Breast epithelium (tissue), 4 donors: ENCODE data around the gene LILRA5. TPM values are rescaled to one million over a fixed set of nuclear protein-coding genes. Genes with fewer than 3 reads are reported as not detected.

ENCODE experiments used
- DNase-seq, 2 donors: peaks; one replicate each; pipeline ENCODE4 v3.0.0-alpha.2; 2019; ENCODE audit warnings: low spot score in 2 of 2
- H3K27ac ChIP-seq, 2 donors: fragments of 200-600 bp; sonication (generic) in 1 of 2; one replicate each; pipeline ENCODE4 v1.5.1; 2016 to 2019; ENCODE audit warnings: mild to moderate bottlenecking in 1 of 2
- H3K27me3 ChIP-seq, 2 donors: fragments of 200-600 bp; sonication (generic) in 1 of 2; one replicate each; pipeline versions ENCODE4 v1.5.1 to v1.6.0; 2017 to 2019; ENCODE audit warnings: control low read depth in 1 of 2, mild to moderate bottlenecking in 1 of 2
- H3K36me3 ChIP-seq: fragments of 200-600 bp; one replicate; pipeline ENCODE4 v1.5.1; 2019
- H3K4me1 ChIP-seq, 2 donors: fragments of 200-600 bp; sonication (generic); one replicate each; pipeline ENCODE4 v1.5.1; 2016 to 2019; ENCODE audit warnings: control low read depth in 1 of 2
- H3K4me3 ChIP-seq, 3 donors: fragments of 200-600 bp; sonication (generic); 1 replicate in 2 of 3; 2 replicates in 1 of 3; pipeline ENCODE4 v1.5.1; 2016 to 2019; ENCODE audit warnings: mild to moderate bottlenecking in 3 of 3, moderate library complexity in 2 of 3
- H3K9me3 ChIP-seq, 2 donors: fragments of 200-600 bp; sonication (generic) in 1 of 2; one replicate each; pipeline ENCODE4 v1.5.1; 2016 to 2019; ENCODE audit warnings: control low read depth in 1 of 2
- POLR2A ChIP-seq: fragments of 450-650 bp; IDR thresholded peaks from one replicate; pipeline ENCODE4 v1.6.1; 2016; ENCODE audit warnings: antibody characterized with exemption, mild to moderate bottlenecking, moderate library complexity
- POLR2AphosphoS5 ChIP-seq, 3 donors: sonication (generic); formaldehyde crosslinking; IDR thresholded peaks; one replicate each; pipeline ENCODE4 v1.6.1; 2017; ENCODE audit warnings: antibody characterized with exemption in 3 of 3
- intact Hi-C: fragments of 100-400 bp; cut with DNase I; formaldehyde crosslinking; loops from one replicate; pipeline ENCODE4 v1.15.1; 2023; ENCODE audit warnings: low total_unique reads
- total RNA-seq, 3 donors: library from RNA; depleted of rRNA; stranded (reverse); fragments of >200 nt; gene quantifications; one replicate each; pipeline ENCODE4 v1.1.0, GENCODE V29; 2016
- TF ChIP-seq, protein P1 (sequence below), 3 donors: fragments of 450-650 bp; IDR thresholded peaks; one replicate each; pipeline ENCODE4 v1.5.1; 2016 to 2017; ENCODE audit warnings: antibody characterized with exemption in 3 of 3, mild to moderate bottlenecking in 3 of 3, moderate library complexity in 3 of 3

Gene LILRA5
- total RNA-seq, 3 donors from 2014 or later: 0.98 to 2.2 (median 1.4) TPM

DNA sequence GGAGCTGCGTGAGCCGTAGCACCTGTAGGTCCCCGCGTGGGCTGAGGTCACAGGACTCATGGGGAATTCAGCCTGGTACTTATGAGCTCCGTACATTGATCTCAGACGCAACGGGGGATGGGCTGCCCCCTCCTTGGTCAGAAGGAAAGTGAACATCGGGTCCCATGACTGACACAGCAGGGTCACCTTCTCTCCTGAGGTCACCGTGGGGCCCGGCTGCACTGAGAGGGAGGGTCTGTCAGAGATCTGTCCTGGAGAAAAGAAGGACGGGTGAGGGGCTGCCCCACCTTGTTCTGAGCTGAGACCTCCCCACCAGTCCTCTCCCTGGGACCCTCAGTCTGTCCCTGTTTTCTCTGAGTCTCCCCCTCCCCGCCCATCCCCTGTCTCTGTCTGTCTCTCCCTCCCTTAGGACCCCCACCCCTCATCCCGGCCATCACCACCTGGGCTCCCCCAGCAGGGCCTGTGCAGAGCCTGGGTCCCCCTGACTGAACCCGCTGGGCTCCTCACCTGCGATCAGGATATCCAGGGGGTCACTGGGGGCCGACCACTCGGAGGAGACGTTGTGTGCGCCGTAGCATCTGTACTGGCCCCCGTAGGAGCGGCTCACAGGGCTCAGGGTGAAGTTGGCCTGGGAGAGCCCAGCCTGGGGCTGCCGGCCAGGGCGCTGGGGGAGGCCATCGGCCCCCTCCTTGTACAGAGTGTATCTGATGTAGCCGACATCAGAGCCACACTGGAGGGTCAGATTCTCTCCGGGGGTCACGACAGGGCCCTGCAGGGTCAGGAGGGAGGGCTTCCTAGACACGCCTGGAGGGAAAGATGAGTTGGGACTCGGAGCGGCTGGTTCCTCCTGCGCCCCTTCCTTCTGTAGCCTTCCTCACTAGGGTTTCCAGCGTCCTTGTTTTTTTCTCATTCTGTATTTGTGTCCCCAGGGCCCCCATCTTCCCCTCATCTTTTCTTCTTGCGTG is 24.2 kb upstream of the LILRA5 start:
- DNase-seq: no peak
- H3K4me3 ChIP-seq: no peak overlapping the region

DNA sequence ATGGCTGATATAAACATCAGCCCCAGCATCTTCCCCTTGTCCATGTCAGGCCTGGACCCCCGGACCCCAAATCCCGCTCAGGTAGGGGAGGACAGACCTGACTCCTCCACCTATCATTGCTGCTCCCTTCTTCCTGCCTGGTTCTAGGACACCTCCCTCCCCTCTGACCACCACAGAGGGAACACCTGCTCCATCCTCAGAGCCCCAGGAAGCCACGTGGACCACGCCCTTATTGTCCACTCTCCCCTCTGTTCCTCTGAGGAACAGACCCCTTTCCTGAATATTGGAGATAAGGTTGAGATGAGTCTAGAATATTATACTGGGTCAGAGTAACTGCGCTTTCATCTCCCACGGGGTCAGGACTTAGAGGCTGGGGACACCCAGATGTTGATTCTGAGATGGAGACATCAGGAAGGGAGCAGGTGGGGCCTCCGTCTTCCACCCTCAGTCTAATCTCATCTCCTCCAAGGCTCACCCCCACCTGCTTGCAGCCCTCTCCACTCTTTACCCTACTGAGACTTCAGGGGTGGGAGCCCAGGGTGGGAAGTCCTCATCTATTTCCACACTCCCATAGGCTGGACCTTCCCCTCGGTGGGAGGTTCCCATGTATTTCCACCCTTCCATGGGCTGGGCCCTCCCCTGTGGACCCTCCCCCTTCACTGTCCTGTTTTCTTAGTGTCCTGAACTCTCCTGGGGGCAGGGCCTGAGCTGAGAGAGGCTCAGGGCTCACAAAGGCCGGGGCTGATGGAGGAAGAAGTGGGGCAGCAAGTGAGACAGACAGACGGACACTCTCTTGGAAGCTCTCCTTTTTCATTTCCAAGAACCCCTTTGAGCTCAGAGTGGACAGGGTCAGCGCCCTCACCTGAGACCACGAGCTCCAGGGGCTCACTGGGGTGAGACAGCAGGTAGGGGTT is 23.3 kb upstream of the LILRA5 start:
- H3K36me3 ChIP-seq: no peaks in the 10 kb centered on the region
- DNase-seq: no peak
- no peak overlapping the region for H3K27ac ChIP-seq
- H3K4me3 ChIP-seq: no peak overlapping the region
- H3K9me3 ChIP-seq: no peaks in the 10 kb centered on the region
- intact Hi-C loops: loop anchor here (2.0 kb wide), 1 partner anchor 29 kb away; the partner anchor contains the start of gene LAIR1
- TF ChIP-seq POLR2AphosphoS5 (IDR thresholded peaks at IDR 0.05): no peak
- no peak for TF ChIP-seq POLR2A
- TF ChIP-seq, protein P1, sequence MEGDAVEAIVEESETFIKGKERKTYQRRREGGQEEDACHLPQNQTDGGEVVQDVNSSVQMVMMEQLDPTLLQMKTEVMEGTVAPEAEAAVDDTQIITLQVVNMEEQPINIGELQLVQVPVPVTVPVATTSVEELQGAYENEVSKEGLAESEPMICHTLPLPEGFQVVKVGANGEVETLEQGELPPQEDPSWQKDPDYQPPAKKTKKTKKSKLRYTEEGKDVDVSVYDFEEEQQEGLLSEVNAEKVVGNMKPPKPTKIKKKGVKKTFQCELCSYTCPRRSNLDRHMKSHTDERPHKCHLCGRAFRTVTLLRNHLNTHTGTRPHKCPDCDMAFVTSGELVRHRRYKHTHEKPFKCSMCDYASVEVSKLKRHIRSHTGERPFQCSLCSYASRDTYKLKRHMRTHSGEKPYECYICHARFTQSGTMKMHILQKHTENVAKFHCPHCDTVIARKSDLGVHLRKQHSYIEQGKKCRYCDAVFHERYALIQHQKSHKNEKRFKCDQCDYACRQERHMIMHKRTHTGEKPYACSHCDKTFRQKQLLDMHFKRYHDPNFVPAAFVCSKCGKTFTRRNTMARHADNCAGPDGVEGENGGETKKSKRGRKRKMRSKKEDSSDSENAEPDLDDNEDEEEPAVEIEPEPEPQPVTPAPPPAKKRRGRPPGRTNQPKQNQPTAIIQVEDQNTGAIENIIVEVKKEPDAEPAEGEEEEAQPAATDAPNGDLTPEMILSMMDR (IDR thresholded peaks at IDR 0.05): no peak
- no peaks in the 10 kb centered on the region for H3K4me1 ChIP-seq
- peaks cover 0 to 29% of the 10 kb centered on the region in 2 donors for H3K27me3 ChIP-seq

More for the DNA sequence above, 24.2 kb upstream of the LILRA5 start:
- H3K27me3 ChIP-seq: peaks cover 0 to 23% of the 10 kb centered on the region in 2 donors
- no peaks in the 10 kb centered on the region for H3K4me1 ChIP-seq
- intact Hi-C loops: loop anchor here (2.0 kb wide), 1 partner anchor 28 kb away; the partner anchor contains the start of gene LAIR1
- H3K9me3 ChIP-seq: no peaks in the 10 kb centered on the region
- H3K36me3 ChIP-seq: no peaks in the 10 kb centered on the region
- TF ChIP-seq, protein P1 (IDR thresholded peaks at IDR 0.05): no peak
- TF ChIP-seq POLR2AphosphoS5 (IDR thresholded peaks at IDR 0.05): no peak
- no peak for TF ChIP-seq POLR2A
- H3K27ac ChIP-seq: no peak overlapping the region

DNA sequence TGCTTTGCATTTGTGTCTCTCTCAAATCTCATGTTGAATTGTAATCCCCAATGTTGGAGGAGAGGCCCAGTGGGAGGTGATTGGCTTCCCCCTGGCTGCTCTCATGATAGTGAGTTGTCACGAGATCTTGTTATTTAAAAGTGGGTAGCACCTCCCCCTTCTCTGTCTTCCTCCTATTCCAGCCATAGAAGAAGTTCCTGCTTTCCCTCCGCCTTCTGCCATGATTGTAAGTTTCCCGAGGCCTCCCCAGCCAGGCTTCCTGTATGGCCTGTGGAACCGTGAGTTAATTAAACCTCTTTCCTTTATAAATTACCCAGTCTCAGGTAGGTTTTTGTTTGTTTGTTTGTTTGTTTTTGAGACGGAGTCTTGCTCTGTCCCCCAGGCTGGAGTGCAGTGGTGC is 22.2 kb upstream of the LILRA5 start:
- Histone ChIP-seq H3K27me3 (peaks cover 0 to 32% of the 10 kb centered on the region in 2 donors), H3K27ac (no peak overlapping the region), H3K4me3 (no peak overlapping the region), H3K4me1 (no peaks in the 10 kb centered on the region), H3K9me3 (no peaks in the 10 kb centered on the region), H3K36me3 (no peaks in the 10 kb centered on the region)
- no peak for DNase-seq
- TF ChIP-seq POLR2AphosphoS5 (IDR thresholded peaks at IDR 0.05) (no peak), POLR2A (no peak)
- TF ChIP-seq, protein P1 (IDR thresholded peaks at IDR 0.05): no peak
- intact Hi-C loops: no loop called here

DNA sequence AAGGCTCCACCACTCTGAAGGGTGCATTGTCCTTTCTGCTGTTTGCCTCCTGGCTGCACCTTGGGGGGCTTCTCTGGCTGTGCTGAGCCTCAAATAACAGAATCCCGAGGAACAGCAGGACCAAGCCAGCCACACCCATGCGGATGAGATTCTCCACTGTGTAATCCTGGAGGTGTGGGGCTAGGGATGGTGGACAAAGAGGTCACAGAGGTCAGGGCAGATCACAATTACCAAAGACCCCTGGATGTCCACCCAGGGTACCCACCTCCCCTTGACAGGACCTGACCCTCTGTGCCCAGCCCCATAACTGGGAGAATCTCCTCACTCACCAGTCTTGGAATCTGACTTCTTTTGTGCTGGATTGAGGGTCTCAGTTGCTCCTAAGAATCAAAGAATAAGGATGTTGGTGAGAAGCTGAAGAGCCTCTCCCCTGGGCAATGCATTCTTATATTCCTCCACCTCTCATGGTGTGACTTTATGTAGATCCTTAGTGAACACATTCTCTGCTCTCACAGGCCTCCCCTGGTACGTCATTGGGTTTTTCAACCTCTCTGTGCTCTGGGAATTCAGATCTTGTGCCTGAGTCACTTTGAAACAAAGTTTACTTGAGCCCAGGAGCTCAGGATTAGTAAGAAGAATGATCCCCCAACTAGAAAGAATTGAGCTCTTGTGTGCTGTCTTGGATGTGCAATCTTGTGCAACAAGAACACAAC is 20.8 kb upstream of the LILRA5 start:
- DNase-seq: no peak

More for the DNA sequence above, 20.8 kb upstream of the LILRA5 start:
- intact Hi-C loops: no loop called here
- Histone ChIP-seq H3K36me3 (no peaks in the 10 kb centered on the region), H3K27ac (no peak overlapping the region), H3K4me1 (no peaks in the 10 kb centered on the region), H3K9me3 (no peaks in the 10 kb centered on the region), H3K4me3 (no peak overlapping the region), H3K27me3 (peaks cover 0 to 33% of the 10 kb centered on the region in 2 donors)
- TF ChIP-seq POLR2AphosphoS5 (IDR thresholded peaks at IDR 0.05): no peak
- TF ChIP-seq POLR2A: no peak
- TF ChIP-seq, protein P1 (IDR thresholded peaks at IDR 0.05): no peak
